HEK293 (cell line): Measurements from ENCODE around the gene GALNT9.

Experiments
- CTCF ChIA-PET: fragments of 350-600 bp; formaldehyde crosslinking; extraction: SDS; loops from one replicate; lab custom pipeline; 2021; ENCODE audit warnings: antibody characterized with exemption; lab: Yijun Ruan, JAX
- POLR2A ChIA-PET: fragments of 300-600 bp; formaldehyde crosslinking; extraction: SDS; loops from one replicate; lab custom pipeline; 2020; ENCODE audit warnings: antibody characterized with exemption, inconsistent platforms; lab: Yijun Ruan, JAX
- H3K27ac ChIP-seq: fragments of 200-500 bp; sonication (Bioruptor generic); 2 replicates; pipeline ENCODE4 v1.5.1; 2014; ENCODE audit warnings: low read depth, low read length, control low read depth, inconsistent platforms; ENCODE audit errors: extremely low read depth
- H3K36me3 ChIP-seq, 2 experiments: fragments of 200-500 bp in 1 of 2; sonication (Bioruptor generic) in 1 of 2; 1 replicate in 1 of 2; 2 replicates in 1 of 2; pipeline ENCODE4 v1.5.1; 2014 to 2017; ENCODE audit warnings: inconsistent platforms in 2 of 2, low read length in 2 of 2; ENCODE audit not compliant: control insufficient read depth in 2 of 2, insufficient read depth in 1 of 2
- H3K4me1 ChIP-seq: fragments of 200-500 bp; sonication (Bioruptor generic); 2 replicates; pipeline ENCODE4 v1.5.1; 2014; ENCODE audit warnings: mild to moderate bottlenecking, low read length, inconsistent platforms; ENCODE audit not compliant: control insufficient read depth, insufficient read depth
- H3K4me3 ChIP-seq: 2 replicates; pipeline ENCODE4 v1.5.1; 2011; ENCODE audit warnings: low read depth, mild to moderate bottlenecking, control low read depth, low read length, moderate library complexity
- H3K9me3 ChIP-seq: fragments of 200-500 bp; sonication (Bioruptor generic); 2 replicates; pipeline ENCODE4 v1.5.1; 2014; ENCODE audit warnings: low read depth, low read length, inconsistent platforms; ENCODE audit not compliant: control insufficient read depth, insufficient read depth
- EGR2 ChIP-seq: fragments of 450-650 bp; formaldehyde crosslinking; IDR thresholded peaks from 2 replicates; pipeline ENCODE4 v1.5.1; 2016; ENCODE audit warnings: low read depth, missing biosample characterization, missing genetic modification characterization
- MYNN ChIP-seq: fragments of 450-650 bp; formaldehyde crosslinking; IDR thresholded peaks from 2 replicates; pipeline ENCODE4 v1.5.1; 2016; ENCODE audit warnings: missing biosample characterization, missing genetic modification characterization, borderline replicate concordance
- SCRT1 ChIP-seq: fragments of 450-650 bp; formaldehyde crosslinking; IDR thresholded peaks from 2 replicates; pipeline ENCODE4 v1.5.1; 2016; ENCODE audit warnings: missing biosample characterization, missing genetic modification characterization, borderline replicate concordance
- ZNF121 ChIP-seq: fragments of 450-650 bp; formaldehyde crosslinking; IDR thresholded peaks from 2 replicates; pipeline ENCODE4 v1.5.1; 2016; ENCODE audit warnings: missing biosample characterization, missing genetic modification characterization
- ZNF155 ChIP-seq: fragments of 450-650 bp; formaldehyde crosslinking; IDR thresholded peaks from 2 replicates; pipeline ENCODE4 v1.5.1; 2016; ENCODE audit warnings: missing biosample characterization, missing genetic modification characterization
- ZNF175 ChIP-seq: fragments of 450-650 bp; formaldehyde crosslinking; IDR thresholded peaks from 2 replicates; pipeline ENCODE4 v1.5.1; 2016; ENCODE audit warnings: missing biosample characterization, missing genetic modification characterization
- ZNF211 ChIP-seq: fragments of 450-650 bp; formaldehyde crosslinking; IDR thresholded peaks from 2 replicates; pipeline ENCODE4 v1.5.1; 2016; ENCODE audit warnings: low read depth, missing biosample characterization, missing genetic modification characterization
- ZNF266 ChIP-seq: fragments of 450-650 bp; formaldehyde crosslinking; IDR thresholded peaks from 2 replicates; pipeline ENCODE4 v1.5.1; 2016; ENCODE audit warnings: missing biosample characterization, missing genetic modification characterization, low read depth
- ZNF302 ChIP-seq: fragments of 450-650 bp; formaldehyde crosslinking; IDR thresholded peaks from 2 replicates; pipeline ENCODE4 v1.5.1; 2016; ENCODE audit warnings: missing biosample characterization, missing genetic modification characterization, low read depth
- ZNF404 ChIP-seq: fragments of 450-650 bp; formaldehyde crosslinking; IDR thresholded peaks from 2 replicates; pipeline ENCODE4 v1.5.1; 2017; ENCODE audit warnings: missing biosample characterization, missing genetic modification characterization
- ZNF621 ChIP-seq: fragments of 450-650 bp; formaldehyde crosslinking; IDR thresholded peaks from 2 replicates; pipeline ENCODE4 v1.5.1; 2017; ENCODE audit warnings: missing biosample characterization, missing genetic modification characterization
- ZNF670 ChIP-seq: fragments of 450-650 bp; formaldehyde crosslinking; IDR thresholded peaks from 2 replicates; pipeline ENCODE4 v1.5.1; 2016; ENCODE audit warnings: missing biosample characterization, missing genetic modification characterization, low read depth
- TF ChIP-seq, protein P1 (sequence below): fragments of 450-650 bp; formaldehyde crosslinking; IDR thresholded peaks from 2 replicates; pipeline ENCODE4 v1.5.1; 2016; ENCODE audit warnings: missing biosample characterization, missing genetic modification characterization, borderline replicate concordance
- TF ChIP-seq, protein P2 (sequence below): fragments of 450-650 bp; formaldehyde crosslinking; IDR thresholded peaks from 2 replicates; pipeline ENCODE4 v1.5.1; 2016; ENCODE audit warnings: missing biosample characterization, missing genetic modification characterization
- TF ChIP-seq, protein P3 (sequence below): fragments of 450-650 bp; formaldehyde crosslinking; IDR thresholded peaks from 2 replicates; pipeline ENCODE4 v1.5.1; 2016; ENCODE audit warnings: missing biosample characterization, missing genetic modification characterization
- TF ChIP-seq, protein P4 (sequence below): fragments of 450-650 bp; formaldehyde crosslinking; IDR thresholded peaks from 2 replicates; pipeline ENCODE4 v1.5.1; 2017; ENCODE audit warnings: missing biosample characterization, mild to moderate bottlenecking, missing genetic modification characterization, moderate library complexity

Gene GALNT9

DNA sequence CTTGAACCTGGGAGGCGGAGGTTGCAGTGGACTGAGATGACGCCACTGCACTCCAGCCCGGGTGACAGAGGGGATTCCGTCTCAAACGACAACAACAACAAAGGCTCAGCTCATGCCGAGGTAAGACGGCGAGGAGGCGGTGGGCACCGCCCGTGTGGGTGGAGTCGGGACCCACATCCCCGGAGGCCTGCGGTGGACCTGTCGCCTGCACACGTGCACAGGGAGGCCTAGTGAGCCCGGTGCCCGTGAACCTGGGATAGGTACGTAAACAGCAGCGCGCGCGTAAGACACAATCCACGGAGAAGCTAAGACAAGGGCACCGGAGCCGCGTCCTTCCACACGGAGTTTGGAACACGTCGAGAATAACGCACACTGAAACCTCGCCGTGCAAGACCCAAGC, 78.7 kb downstream of the GALNT9 start (continued):
- TF ChIP-seq ZNF302 (tag by site-specific recombination) (no peak), ZNF404 (tag by site-specific recombination) (no peak)
- TF ChIP-seq, protein P1, sequence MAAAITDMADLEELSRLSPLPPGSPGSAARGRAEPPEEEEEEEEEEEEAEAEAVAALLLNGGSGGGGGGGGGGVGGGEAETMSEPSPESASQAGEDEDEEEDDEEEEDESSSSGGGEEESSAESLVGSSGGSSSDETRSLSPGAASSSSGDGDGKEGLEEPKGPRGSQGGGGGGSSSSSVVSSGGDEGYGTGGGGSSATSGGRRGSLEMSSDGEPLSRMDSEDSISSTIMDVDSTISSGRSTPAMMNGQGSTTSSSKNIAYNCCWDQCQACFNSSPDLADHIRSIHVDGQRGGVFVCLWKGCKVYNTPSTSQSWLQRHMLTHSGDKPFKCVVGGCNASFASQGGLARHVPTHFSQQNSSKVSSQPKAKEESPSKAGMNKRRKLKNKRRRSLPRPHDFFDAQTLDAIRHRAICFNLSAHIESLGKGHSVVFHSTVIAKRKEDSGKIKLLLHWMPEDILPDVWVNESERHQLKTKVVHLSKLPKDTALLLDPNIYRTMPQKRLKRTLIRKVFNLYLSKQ (tag by site-specific recombination) = no peak

DNA sequence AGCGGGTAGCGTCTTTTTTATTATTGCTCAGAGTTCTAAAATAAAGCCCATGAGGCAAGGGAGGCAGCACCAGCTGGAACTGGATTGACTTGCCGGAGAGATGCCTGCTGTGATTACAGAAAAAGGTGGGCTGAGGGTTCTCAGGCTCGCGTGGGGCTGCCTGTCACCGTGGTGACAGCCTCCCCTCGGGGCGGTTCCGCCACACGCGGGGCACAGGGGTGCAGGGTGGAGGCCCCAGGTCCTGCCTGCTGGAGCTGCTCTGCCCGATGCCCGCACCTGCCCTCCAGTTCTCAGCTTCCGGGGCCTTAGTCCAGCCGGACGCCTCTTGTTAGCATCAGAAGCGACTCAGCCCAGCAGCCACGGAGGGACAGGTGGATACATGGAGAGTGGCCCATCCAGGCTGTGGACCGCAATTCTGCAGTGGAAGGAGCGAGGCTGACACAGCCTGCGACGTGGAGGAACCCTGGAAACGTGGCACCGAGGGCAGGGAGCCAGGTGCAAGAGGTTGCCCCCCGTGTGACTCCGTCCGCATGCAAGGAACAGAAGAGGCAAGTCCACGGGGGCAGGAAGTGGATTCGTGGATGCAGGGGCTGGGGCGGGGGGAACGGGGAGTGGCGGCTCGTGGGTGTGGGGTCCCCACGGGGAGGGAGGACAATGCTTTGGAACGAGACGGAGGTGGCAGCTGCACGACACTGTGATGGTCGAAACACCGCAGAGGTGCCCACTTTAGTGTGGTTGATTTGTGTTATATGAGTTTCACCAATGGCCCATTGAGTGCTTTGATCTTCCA, 79.5 kb downstream of the GALNT9 start:
- Histone ChIP-seq H3K27ac (no peak overlapping the region), H3K9me3 (no peaks in the 10 kb centered on the region), H3K4me3 (no peak overlapping the region), H3K4me1 (no peaks in the 10 kb centered on the region), H3K36me3 (no peaks in the 10 kb centered on the region)
- POLR2A ChIA-PET = no interaction called here
- TF ChIP-seq ZNF621 (tag by site-specific recombination) = no peak
- no peak for TF ChIP-seq ZNF155 (tag by site-specific recombination)
- TF ChIP-seq ZNF211 (tag by site-specific recombination) = no peak
- TF ChIP-seq ZNF670 (tag by site-specific recombination) = no peak
- TF ChIP-seq, protein P2, sequence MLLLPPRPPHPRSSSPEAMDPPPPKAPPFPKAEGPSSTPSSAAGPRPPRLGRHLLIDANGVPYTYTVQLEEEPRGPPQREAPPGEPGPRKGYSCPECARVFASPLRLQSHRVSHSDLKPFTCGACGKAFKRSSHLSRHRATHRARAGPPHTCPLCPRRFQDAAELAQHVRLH (tag by site-specific recombination) = no peak
- TF ChIP-seq, protein P3, sequence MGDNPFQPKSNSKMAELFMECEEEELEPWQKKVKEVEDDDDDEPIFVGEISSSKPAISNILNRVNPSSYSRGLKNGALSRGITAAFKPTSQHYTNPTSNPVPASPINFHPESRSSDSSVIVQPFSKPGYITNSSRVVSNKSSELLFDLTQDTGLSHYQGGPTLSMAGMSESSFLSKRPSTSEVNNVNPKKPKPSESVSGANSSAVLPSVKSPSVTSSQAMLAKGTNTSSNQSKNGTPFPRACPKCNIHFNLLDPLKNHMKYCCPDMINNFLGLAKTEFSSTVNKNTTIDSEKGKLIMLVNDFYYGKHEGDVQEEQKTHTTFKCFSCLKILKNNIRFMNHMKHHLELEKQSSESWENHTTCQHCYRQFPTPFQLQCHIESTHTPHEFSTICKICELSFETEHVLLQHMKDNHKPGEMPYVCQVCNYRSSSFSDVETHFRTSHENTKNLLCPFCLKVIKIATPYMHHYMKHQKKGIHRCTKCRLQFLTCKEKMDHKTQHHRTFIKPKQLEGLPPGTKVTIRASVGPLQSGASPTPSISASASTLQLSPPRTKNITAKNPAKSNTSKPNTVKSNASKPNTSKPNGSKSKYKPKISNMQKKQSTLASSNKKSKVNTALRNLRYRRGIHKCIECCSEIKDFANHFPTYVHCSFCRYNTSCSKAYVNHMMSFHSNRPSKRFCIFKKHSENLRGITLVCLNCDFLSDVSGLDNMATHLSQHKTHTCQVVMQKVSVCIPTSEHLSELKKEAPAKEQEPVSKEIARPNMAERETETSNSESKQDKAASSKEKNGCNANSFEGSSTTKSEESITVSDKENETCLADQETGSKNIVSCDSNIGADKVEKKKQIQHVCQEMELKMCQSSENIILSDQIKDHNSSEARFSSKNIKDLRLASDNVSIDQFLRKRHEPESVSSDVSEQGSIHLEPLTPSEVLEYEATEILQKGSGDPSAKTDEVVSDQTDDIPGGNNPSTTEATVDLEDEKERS = no peak
- CTCF ChIA-PET = no interaction called here

DNA sequence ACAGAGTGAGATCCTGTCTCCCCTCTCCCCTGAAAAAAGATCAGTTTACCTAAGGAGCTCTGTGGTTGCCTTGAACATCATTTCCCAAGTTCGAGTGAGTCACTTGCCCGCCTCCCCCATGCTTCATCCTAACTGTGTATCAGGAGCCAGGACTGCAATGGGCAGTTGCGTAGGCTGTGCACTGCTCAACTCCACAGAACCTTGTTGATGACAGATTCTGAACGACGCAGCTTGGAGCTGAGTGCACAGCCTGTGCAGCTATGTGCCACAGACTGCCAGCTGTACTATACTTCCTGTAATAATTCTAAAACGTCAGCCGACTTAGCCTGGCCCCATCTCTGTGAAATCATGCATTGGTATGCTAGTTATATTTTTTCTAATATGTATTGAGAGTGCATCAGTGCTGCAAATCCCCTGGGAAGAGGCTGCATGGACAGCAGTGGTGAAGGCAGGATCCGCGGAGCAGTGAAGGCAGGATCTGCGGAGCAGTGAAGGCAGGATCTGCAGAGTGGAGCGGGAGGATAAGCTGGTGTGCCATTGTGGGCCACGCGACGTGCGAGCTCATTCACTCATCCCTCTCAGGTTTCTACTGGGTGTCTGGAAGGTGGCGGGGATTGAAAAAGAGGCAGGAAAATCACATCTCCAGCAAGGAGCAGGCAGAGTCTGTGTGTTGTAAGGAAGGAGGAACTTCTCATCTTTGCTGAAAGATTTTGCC, 80.8 kb downstream of the GALNT9 start:
- ChIA-PET POLR2A (no interaction called here), CTCF (no interaction called here)
- H3K36me3 ChIP-seq = no peaks in the 10 kb centered on the region
- H3K4me3 ChIP-seq = no peak overlapping the region
- H3K9me3 ChIP-seq = no peaks in the 10 kb centered on the region
- TF ChIP-seq ZNF121 (tag by site-specific recombination) = peak; percentile 54; the same call in 1 of the 2 replicates
- TF ChIP-seq ZNF175 (tag by site-specific recombination) = no peak
- no peaks in the 10 kb centered on the region for H3K4me1 ChIP-seq
- H3K27ac ChIP-seq = no peak overlapping the region

DNA sequence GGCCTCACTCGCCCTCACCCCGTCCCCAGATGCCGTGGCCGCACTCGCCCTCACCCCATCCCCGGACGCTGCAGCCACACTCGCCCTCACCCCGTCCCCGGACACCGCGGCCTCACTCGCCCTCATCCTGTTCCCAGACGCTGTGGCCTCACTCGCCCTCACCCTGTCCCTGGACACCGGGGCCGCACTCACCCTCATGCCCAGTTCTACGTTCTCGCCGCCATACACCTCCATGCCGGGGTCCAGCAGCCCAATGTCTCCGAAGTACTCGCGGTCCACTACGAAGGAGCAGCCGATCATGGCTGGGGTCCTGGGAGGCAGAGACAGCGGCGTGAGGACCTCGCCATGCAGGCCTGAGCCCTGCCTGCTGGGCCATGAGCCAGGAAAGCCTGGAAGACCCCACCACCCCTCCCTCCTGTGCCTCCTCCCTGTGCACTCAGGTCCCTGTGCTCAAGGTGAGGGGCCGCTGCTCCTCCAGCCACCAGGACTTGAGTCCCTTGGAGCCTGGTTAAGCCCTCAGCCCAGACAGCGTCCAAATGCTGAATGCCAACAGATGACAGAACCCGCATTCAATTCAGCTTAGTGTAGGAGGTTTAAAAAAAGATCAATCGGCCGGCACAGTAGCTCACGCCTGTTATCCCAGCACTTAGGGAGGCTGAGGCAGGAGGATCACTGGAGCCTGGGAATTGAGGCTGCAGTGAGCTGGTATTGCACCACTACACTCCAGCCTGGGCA, 81.5 kb downstream of the GALNT9 start:
- CTCF ChIA-PET = no interaction called here
- Histone ChIP-seq H3K27ac (no peak overlapping the region), H3K9me3 (no peaks in the 10 kb centered on the region), H3K4me1 (no peaks in the 10 kb centered on the region), H3K4me3 (no peak overlapping the region), H3K36me3 (no peaks in the 10 kb centered on the region)
- POLR2A ChIA-PET = no interaction called here
- TF ChIP-seq EGR2 (tag by site-specific recombination) (no peak), SCRT1 (no peak), ZNF155 (tag by site-specific recombination) (no peak), ZNF266 (no peak), MYNN (tag by site-specific recombination) (no peak)
- TF ChIP-seq, protein P4, sequence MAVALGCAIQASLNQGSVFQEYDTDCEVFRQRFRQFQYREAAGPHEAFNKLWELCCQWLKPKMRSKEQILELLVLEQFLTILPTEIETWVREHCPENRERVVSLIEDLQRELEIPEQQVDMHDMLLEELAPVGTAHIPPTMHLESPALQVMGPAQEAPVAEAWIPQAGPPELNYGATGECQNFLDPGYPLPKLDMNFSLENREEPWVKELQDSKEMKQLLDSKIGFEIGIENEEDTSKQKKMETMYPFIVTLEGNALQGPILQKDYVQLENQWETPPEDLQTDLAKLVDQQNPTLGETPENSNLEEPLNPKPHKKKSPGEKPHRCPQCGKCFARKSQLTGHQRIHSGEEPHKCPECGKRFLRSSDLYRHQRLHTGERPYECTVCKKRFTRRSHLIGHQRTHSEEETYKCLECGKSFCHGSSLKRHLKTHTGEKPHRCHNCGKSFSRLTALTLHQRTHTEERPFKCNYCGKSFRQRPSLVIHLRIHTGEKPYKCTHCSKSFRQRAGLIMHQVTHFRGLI (tag by site-specific recombination) = no peak
